ENCODE data around the gene NANOGP8.

- TF ChIP-seq, protein P1, sequence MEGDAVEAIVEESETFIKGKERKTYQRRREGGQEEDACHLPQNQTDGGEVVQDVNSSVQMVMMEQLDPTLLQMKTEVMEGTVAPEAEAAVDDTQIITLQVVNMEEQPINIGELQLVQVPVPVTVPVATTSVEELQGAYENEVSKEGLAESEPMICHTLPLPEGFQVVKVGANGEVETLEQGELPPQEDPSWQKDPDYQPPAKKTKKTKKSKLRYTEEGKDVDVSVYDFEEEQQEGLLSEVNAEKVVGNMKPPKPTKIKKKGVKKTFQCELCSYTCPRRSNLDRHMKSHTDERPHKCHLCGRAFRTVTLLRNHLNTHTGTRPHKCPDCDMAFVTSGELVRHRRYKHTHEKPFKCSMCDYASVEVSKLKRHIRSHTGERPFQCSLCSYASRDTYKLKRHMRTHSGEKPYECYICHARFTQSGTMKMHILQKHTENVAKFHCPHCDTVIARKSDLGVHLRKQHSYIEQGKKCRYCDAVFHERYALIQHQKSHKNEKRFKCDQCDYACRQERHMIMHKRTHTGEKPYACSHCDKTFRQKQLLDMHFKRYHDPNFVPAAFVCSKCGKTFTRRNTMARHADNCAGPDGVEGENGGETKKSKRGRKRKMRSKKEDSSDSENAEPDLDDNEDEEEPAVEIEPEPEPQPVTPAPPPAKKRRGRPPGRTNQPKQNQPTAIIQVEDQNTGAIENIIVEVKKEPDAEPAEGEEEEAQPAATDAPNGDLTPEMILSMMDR (conservative IDR thresholded peaks at IDR 0.05): no peak
- no peak for TF ChIP-seq ZFX (IDR thresholded peaks at IDR 0.05)
These were observed 5.2 kb upstream of the NANOGP8 start for GRCh38 chr15:35090104-35090807.
